Measurements from ENCODE around the gene SPG7.

- TF ChIP-seq, protein P1, sequence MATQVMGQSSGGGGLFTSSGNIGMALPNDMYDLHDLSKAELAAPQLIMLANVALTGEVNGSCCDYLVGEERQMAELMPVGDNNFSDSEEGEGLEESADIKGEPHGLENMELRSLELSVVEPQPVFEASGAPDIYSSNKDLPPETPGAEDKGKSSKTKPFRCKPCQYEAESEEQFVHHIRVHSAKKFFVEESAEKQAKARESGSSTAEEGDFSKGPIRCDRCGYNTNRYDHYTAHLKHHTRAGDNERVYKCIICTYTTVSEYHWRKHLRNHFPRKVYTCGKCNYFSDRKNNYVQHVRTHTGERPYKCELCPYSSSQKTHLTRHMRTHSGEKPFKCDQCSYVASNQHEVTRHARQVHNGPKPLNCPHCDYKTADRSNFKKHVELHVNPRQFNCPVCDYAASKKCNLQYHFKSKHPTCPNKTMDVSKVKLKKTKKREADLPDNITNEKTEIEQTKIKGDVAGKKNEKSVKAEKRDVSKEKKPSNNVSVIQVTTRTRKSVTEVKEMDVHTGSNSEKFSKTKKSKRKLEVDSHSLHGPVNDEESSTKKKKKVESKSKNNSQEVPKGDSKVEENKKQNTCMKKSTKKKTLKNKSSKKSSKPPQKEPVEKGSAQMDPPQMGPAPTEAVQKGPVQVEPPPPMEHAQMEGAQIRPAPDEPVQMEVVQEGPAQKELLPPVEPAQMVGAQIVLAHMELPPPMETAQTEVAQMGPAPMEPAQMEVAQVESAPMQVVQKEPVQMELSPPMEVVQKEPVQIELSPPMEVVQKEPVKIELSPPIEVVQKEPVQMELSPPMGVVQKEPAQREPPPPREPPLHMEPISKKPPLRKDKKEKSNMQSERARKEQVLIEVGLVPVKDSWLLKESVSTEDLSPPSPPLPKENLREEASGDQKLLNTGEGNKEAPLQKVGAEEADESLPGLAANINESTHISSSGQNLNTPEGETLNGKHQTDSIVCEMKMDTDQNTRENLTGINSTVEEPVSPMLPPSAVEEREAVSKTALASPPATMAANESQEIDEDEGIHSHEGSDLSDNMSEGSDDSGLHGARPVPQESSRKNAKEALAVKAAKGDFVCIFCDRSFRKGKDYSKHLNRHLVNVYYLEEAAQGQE (IDR thresholded peaks at IDR 0.05; ENCODE audit: low read depth), result no peak
- TF ChIP-seq EP300 (IDR thresholded peaks at IDR 0.05; ENCODE audit: borderline replicate concordance) (no peak), RAD21 (IDR thresholded peaks at IDR 0.05; ENCODE audit: low read depth) (no peak), YY1 (IDR thresholded peaks at IDR 0.05; ENCODE audit: low read depth) (no peak), CEBPB (IDR thresholded peaks at IDR 0.05) (no peak)
Measured at GRCh38 chr16:89507214-89507833, 879 bp upstream of the SPG7 start.

All from Ishikawa (cell line).